ENCODE measurements around the gene TRIL. TPM values are rescaled to one million over a fixed set of nuclear protein-coding genes. Genes with fewer than 3 reads are reported as not detected.

The TRIL gene
- total RNA-seq, 2 experiments from 2014 or later: not detected

DNA sequence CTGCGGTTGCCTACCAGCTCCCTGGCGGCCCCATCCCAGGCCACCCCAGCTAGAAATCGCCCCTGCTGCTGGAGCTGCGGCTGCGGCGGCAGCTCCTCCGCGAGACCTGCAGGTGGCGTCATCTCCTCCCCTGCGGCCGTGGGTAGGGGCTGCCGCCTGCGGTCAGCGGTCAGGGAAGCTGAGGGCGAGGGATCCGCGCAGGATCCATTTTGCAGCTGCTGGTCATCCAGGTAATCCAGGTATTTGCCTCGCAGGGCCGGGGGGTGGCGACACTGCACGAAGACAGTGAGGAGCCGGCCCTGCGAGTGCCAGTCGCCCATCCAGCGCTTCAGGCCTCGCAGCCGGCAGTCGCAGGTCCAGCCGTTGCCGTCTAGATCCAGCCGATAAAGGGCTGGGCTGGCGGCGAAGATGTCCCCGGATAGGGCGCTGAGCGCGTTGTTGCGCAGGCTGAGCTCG, 1.5 kb downstream of the TRIL start:
- ChIA-PET POLR2A (no interaction called here), CTCF (interaction anchor here (0.5 to 3.8 kb wide), 26 partner anchors 9 to 451 kb away, joined by 3 to 26 read pairs (median 4); no protein-coding TSS in a partner anchor)
- peaks cover 48% of the 10 kb centered on the region for H3K27me3 Mint-ChIP-seq

DNA sequence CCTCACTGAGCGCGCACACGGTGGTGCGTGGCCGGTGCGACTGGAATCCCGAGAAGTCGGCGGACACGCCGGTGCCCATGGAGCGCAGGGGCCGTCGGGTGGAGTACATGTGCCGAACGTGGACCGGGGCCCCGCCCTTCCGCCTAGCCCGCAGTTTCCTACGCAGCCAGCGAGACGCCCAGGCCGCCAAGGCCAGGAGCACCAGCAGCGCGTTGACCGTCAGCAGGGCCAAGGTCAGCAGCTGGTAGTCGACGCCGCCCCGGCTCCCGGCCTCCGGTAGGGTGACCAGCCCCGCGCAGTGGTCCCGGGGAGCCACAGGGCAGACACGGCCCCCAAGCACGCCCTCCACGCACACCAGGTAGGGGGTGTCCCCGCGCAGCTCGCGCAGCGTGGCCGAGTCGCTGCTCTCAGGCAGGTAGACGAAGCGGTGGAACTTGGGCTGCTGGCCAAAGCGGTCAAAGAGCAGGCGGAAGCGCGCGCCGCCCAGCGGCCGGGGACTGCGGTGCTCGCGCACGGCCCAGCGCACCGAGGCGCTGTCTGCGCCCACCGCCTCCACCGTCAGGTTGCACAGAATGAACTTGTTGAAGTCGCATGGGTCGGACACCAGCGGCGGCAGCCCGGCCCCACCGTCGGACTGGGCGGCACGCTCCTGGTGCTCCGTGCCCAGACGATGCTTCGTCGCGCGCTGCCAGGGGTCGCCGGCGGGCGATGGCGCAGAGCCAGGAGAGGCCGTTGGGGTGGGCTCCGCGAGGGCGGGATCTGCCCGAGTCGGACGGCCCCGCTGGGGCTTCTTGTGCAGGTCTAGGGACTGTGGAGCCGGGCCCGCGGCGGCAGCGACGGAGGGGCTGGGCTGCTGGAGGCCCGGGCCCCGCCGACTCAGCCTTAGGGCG, 2.2 kb downstream of the TRIL start:
- CTCF ChIA-PET: interaction anchor here (0.6 to 3.8 kb wide), 22 partner anchors 8 to 452 kb away, joined by 3 to 26 read pairs (median 4); no protein-coding TSS in a partner anchor
- no peaks in the 10 kb centered on the region for H3K9me3 Mint-ChIP-seq (ENCODE audit: low read depth)
- peaks cover 53% of the 10 kb centered on the region for H3K27me3 Mint-ChIP-seq

More for the DNA sequence above, 1.5 kb downstream of the TRIL start:
- no peaks in the 10 kb centered on the region for H3K9me3 Mint-ChIP-seq (ENCODE audit: low read depth)
- ATAC-seq (peak; percentile 30), DNase-seq (peak; percentile 58)
- H3K36me3 Mint-ChIP-seq (ENCODE audit: low read depth): no peaks in the 10 kb centered on the region
- H3K4me3 Mint-ChIP-seq: no peak overlapping the region
- no peak overlapping the region for H3K27ac Mint-ChIP-seq
- peaks cover 7% of the 10 kb centered on the region for H3K4me1 Mint-ChIP-seq
- intact Hi-C loops (cut with DNase I, micrococcal nuclease): loop anchor here (1.0 to 10.0 kb wide), 4 partner anchors 146 to 608 kb away; partner anchors contain the start of gene PRR15 (in 1 of the 2)

DNA sequence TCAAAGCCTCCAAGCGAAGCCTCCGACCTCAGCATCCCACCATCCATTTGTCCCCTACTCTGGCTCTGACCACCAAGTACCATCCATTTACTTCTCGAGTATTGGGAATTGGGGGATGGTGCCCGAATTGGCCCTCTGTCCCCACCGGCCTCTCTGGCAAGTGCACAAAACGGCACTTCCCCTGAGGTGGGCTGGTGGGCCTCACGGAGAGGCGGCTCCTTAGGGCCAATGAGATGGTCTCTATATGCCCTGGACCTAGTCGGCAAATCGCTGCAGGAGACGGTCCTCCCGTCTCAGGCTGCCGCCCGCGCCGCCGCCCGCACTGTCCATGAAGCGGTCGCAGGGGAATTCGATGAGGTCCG, 2.8 kb downstream of the TRIL start:
- CTCF ChIA-PET: interaction anchor here (0.7 to 3.8 kb wide), 3 partner anchors 8 to 154 kb away, joined by 3 to 26 read pairs (median 3); no protein-coding TSS in a partner anchor
- Mint-ChIP-seq H3K9me3 (ENCODE audit: low read depth) (no peaks in the 10 kb centered on the region), H3K4me1 (peaks cover 7% of the 10 kb centered on the region), H3K36me3 (ENCODE audit: low read depth) (no peaks in the 10 kb centered on the region), H3K27me3 (peaks cover 54% of the 10 kb centered on the region), H3K27ac (no peak overlapping the region), H3K4me3 (peak overlapping the region; percentile 24)
- no peak for DNase-seq
- no peak for ATAC-seq
- intact Hi-C loops (cut with DNase I, micrococcal nuclease): loop anchor here (1.0 to 10.0 kb wide), 2 partner anchors 150 to 609 kb away; partner anchors contain the start of gene PRR15 (in 1 of the 2)
- POLR2A ChIA-PET: no interaction called here

More for the DNA sequence above, 2.2 kb downstream of the TRIL start:
- DNase-seq: peak; percentile 67
- intact Hi-C loops (cut with DNase I, micrococcal nuclease): loop anchor here (1.0 to 10.0 kb wide), 5 partner anchors 146 to 609 kb away; partner anchors contain the start of gene PRR15 (in 1 of the 2)
- POLR2A ChIA-PET: no interaction called here
- ATAC-seq: peak; percentile 53
- Mint-ChIP-seq H3K36me3 (ENCODE audit: low read depth) (no peaks in the 10 kb centered on the region), H3K4me1 (peaks cover 7% of the 10 kb centered on the region), H3K4me3 (peak overlapping the region; percentile 24), H3K27ac (no peak overlapping the region)

DNA sequence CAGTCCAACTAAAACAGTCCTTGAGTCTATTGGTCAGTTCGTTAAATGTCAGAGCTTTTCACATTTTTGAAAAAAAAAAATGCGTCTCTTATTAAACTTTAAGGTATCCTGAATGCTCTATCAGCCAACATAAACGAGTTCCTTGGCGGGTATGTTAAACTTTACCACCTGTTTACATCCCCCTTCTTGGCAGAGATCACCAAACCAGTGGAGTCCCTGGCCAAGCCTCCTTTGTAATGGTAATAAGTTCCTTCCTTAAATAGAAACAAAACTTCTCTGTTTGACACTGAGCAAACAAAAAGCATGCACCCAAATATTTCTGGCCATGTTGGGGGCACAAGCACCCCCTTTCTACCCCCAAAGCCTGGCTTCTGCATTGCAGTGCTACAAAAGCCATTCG, 3.2 kb downstream of the TRIL start:
- ATAC-seq (no peak), DNase-seq (no peak)
- Mint-ChIP-seq H3K36me3 (ENCODE audit: low read depth) (no peaks in the 10 kb centered on the region), H3K9me3 (ENCODE audit: low read depth) (no peaks in the 10 kb centered on the region), H3K27ac (no peak overlapping the region), H3K27me3 (peaks cover 52% of the 10 kb centered on the region), H3K4me1 (peaks cover 7% of the 10 kb centered on the region), H3K4me3 (no peak overlapping the region)
- intact Hi-C loops (cut with DNase I, micrococcal nuclease): loop anchor here (1.0 to 10.0 kb wide), 2 partner anchors 150 to 610 kb away; partner anchors contain the start of gene PRR15 (in 1 of the 2)
- POLR2A ChIA-PET: no interaction called here
- CTCF ChIA-PET: no interaction called here

DNA sequence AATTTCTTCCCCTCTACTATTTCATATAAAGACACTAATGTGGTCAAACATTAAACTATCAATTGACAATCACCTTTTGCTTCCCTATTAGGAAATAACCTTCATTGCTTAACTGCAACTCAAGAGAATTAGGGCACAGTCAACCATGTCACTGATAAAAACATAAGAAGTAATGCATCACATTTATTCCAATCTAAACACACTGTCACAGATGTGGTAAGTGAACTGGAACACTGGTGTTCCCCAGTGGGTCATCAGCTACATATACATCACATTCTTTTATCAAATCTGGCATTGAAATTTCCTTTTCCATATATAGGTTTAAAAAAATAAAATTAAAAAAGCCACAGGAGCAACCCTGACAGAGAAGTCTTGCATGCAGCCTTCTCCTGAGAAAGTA, 3.7 kb downstream of the TRIL start:
- no peak overlapping the region for H3K27ac Mint-ChIP-seq
- H3K4me3 Mint-ChIP-seq: no peak overlapping the region
- peaks cover 7% of the 10 kb centered on the region for H3K4me1 Mint-ChIP-seq
- H3K27me3 Mint-ChIP-seq: peaks cover 55% of the 10 kb centered on the region
- POLR2A ChIA-PET: no interaction called here
- intact Hi-C loops (cut with DNase I, micrococcal nuclease): loop anchor here in 1 of 2 experiments (10.0 kb wide), 1 partner anchor 610 kb away; the partner anchor contains the start of gene PRR15
- DNase-seq (no peak), ATAC-seq (no peak)
- CTCF ChIA-PET: no interaction called here
- H3K36me3 Mint-ChIP-seq (ENCODE audit: low read depth): no peaks in the 10 kb centered on the region
- H3K9me3 Mint-ChIP-seq (ENCODE audit: low read depth): no peaks in the 10 kb centered on the region

DNA sequence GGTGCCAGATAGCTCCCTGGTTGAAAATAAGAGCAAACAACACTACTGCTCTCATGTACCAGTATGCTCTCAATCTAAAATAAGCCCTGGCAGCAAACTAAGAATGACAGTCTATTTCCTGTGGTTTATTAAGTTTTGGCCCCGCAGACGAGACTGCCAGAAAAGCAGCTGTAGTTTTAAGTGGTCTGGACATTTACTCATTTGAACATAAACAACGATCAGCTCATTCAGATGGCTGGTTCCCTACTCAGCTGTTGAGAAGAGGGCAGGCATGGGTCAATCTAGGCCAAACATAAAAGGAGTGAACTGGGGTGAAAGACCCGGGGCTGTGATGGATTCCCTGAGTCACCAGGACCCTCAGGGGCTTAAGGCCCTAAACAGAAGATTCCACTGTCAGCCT, 4.5 kb downstream of the TRIL start:
- no peak for ATAC-seq

DNA sequence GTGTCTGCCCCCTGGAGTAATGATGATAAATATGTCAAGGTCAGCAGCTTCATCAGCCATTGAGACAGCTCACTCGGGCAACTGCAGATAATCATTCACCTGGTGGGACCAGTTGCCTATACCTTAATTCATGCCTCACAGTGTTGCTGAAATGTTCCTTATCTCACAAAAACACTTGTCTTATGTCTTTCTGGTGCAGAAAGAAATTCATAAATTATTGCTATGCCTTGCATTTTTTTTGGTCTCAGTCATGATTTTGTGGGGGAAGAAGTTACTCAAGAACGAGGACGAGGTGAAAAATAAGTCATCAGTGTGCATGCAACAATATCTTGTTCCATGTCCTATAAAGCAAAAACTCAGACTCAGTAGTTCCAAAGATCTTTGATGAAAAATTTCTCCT, 16.0 kb downstream of the TRIL start:
- no peak for ATAC-seq

More for the DNA sequence above, 4.5 kb downstream of the TRIL start:
- peaks cover 47% of the 10 kb centered on the region for H3K27me3 Mint-ChIP-seq
- H3K9me3 Mint-ChIP-seq (ENCODE audit: low read depth): no peaks in the 10 kb centered on the region
- no peaks in the 10 kb centered on the region for H3K36me3 Mint-ChIP-seq (ENCODE audit: low read depth)
- intact Hi-C loops (cut with DNase I, micrococcal nuclease): loop anchor here in 1 of 2 experiments (10.0 kb wide), 1 partner anchor 611 kb away; the partner anchor contains the start of gene PRR15
- DNase-seq: no peak
- ChIA-PET POLR2A (no interaction called here), CTCF (interaction anchor here (0.7 to 1.6 kb wide), 2 partner anchors 32 to 454 kb away, joined by 4 to 5 read pairs; no protein-coding TSS in a partner anchor)
- no peak overlapping the region for H3K4me3 Mint-ChIP-seq
- H3K4me1 Mint-ChIP-seq: peaks cover 7% of the 10 kb centered on the region
- H3K27ac Mint-ChIP-seq: no peak overlapping the region

DNA sequence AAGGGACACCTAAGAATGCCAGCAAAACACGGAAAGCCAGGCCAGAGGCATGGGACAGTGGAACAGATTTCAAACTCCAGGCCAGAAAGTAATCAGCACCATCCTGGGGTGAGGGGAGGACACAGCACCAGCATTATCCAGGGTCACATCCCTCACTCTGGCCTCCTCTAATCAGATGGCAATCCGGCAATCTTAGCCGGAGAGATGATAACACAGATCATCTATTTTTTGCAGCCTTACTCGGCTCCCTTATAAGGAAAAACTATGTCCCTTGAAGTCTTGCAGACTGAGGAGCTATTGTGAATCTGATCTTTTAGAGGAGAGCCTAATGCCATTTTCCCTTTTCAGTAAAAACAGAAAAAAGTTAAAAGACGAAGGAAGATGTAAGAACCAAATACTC, 16.5 kb downstream of the TRIL start:
- no peak for DNase-seq
- Mint-ChIP-seq H3K4me3 (no peak overlapping the region), H3K36me3 (ENCODE audit: low read depth) (no peaks in the 10 kb centered on the region), H3K9me3 (ENCODE audit: low read depth) (no peaks in the 10 kb centered on the region), H3K4me1 (no peaks in the 10 kb centered on the region), H3K27ac (no peak overlapping the region), H3K27me3 (peaks cover 7% of the 10 kb centered on the region)
- intact Hi-C loops (cut with DNase I, micrococcal nuclease): no loop called here
- no peak for ATAC-seq
- POLR2A ChIA-PET: no interaction called here
- CTCF ChIA-PET: interaction anchor here (8.2 kb wide), 1 partner anchor 17 kb away, joined by 57 read pairs; no protein-coding TSS in a partner anchor

More for the DNA sequence above, 16.0 kb downstream of the TRIL start:
- CTCF ChIA-PET: interaction anchor here (2.7 to 8.2 kb wide), 2 partner anchors 14 to 18 kb away, joined by 9 to 57 read pairs; no protein-coding TSS in a partner anchor
- Mint-ChIP-seq H3K4me3 (no peak overlapping the region), H3K4me1 (no peaks in the 10 kb centered on the region), H3K9me3 (ENCODE audit: low read depth) (no peaks in the 10 kb centered on the region), H3K36me3 (ENCODE audit: low read depth) (no peaks in the 10 kb centered on the region), H3K27ac (no peak overlapping the region), H3K27me3 (peaks cover 7% of the 10 kb centered on the region)
- DNase-seq: no peak
- POLR2A ChIA-PET: no interaction called here
- intact Hi-C loops (cut with DNase I, micrococcal nuclease): no loop called here

DNA sequence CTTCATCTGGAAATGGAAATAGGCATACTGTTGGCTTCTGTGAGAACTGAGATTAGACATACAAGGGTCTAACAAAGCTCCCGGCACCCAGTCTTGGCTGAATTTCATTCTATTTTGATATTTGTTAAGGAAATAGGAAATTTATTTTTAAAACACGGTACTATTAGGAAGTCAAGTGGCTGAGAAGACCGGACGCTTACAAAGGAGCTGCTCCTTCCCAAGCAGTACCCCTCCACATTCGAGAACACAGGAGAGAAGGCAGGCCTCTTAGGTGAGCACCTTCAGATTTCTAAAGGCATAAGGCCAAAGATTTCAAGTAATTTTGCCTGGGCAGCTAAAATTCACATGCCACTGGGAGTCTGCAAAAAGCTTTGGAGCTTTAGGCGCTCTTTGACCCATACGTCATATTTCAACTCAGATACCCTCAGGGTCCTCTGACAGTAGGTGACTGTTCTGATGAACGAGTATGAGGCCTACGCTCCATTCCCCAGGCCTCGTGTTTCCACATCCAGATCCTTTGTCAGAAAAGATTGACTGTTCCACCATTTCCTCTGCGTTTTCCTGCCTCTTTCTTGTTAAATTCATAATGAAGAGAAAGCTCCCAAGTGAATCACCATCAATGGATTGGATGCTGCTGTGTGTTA, 17.3 kb downstream of the TRIL start:
- ATAC-seq (no peak), DNase-seq (no peak)
- ChIA-PET CTCF (interaction anchor here (8.2 kb wide), 1 partner anchor 17 kb away, joined by 57 read pairs; no protein-coding TSS in a partner anchor), POLR2A (no interaction called here)
- intact Hi-C loops (cut with DNase I, micrococcal nuclease): no loop called here
- H3K4me1 Mint-ChIP-seq: no peaks in the 10 kb centered on the region
- H3K27ac Mint-ChIP-seq: no peak overlapping the region
- no peak overlapping the region for H3K4me3 Mint-ChIP-seq
- H3K27me3 Mint-ChIP-seq: peaks cover 10% of the 10 kb centered on the region
- no peaks in the 10 kb centered on the region for H3K36me3 Mint-ChIP-seq (ENCODE audit: low read depth)
- H3K9me3 Mint-ChIP-seq (ENCODE audit: low read depth): no peaks in the 10 kb centered on the region

DNA sequence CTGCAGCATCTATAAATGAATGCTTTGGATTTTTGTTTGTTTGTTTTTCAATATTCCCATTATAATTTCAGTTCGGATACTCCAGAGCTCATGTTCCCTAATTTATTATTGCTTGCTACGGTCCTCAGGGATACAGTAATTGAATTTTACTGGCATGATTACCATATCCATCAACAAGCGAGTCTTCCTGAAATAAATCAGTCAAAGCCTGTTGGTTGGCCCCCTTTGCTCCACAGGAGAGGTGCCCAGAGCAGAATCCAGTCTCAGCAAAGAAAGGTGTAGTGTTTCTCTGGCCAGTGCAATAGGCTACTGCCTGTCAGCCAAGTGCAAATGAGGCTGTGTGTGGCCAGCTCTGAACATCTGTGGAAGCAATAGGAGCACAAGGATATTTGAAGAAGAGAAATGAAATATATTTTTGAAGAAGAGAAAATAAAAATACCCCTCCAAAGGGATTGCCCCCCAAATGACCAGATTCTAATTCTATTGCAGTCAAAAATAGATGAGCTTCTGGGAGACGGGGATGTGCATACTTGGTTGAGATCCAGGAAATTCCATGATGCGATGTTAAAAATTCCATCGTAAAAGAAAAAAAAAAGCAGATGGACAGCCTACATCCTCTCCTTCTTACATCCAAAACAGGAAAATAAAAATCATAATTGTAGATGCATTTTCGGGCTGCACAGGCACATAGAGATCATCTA, 18.1 kb downstream of the TRIL start:
- Mint-ChIP-seq H3K4me1 (no peaks in the 10 kb centered on the region), H3K36me3 (ENCODE audit: low read depth) (no peaks in the 10 kb centered on the region), H3K27ac (no peak overlapping the region), H3K9me3 (ENCODE audit: low read depth) (no peaks in the 10 kb centered on the region), H3K27me3 (peaks cover 10% of the 10 kb centered on the region), H3K4me3 (no peak overlapping the region)
- DNase-seq (no peak), ATAC-seq (no peak)
- POLR2A ChIA-PET: no interaction called here
- CTCF ChIA-PET: interaction anchor here (0.6 kb wide), 1 partner anchor 468 kb away, joined by 3 read pairs; no protein-coding TSS in a partner anchor
- intact Hi-C loops (cut with DNase I, micrococcal nuclease): no loop called here

DNA sequence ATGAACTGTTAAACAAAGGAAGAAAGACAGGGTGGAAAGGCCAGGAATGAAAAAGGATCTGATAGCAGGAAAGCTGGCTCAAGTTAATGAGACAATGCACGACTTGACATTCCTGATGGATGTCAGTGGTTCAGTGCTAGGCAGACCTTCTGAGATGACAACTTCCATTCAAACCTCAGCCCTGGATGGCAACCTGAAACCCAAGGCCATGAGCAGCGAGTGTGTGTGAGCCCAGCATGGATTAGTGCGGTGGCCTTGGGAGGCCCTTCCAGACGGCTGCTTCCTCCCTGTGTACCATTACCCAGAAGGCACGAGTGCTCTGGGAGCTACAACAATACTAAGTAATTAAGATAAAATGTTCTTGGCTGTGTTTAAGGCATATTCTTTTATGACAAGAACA, 18.8 kb downstream of the TRIL start:
- no peak overlapping the region for H3K27ac Mint-ChIP-seq
- ChIA-PET POLR2A (no interaction called here), CTCF (interaction anchor here (0.6 kb wide), 2 partner anchors 10 to 469 kb away, joined by 3 read pairs; no protein-coding TSS in a partner anchor)
- H3K9me3 Mint-ChIP-seq (ENCODE audit: low read depth): no peaks in the 10 kb centered on the region
- no peak for DNase-seq
- no peaks in the 10 kb centered on the region for H3K36me3 Mint-ChIP-seq (ENCODE audit: low read depth)
- no peak overlapping the region for H3K4me3 Mint-ChIP-seq
- H3K4me1 Mint-ChIP-seq: no peaks in the 10 kb centered on the region
- H3K27me3 Mint-ChIP-seq: peaks cover 12% of the 10 kb centered on the region
- intact Hi-C loops (cut with DNase I, micrococcal nuclease): no loop called here
- no peak for ATAC-seq

Data from activated CD4-positive, alpha-beta T cell treated with anti-CD3 and anti-CD28 coated beads for 36 hours (primary cell).